Sigmoid colon (tissue), 7 donors: ENCODE data around the gene UBTD1. TPM values are rescaled to one million over a fixed set of nuclear protein-coding genes. Genes with fewer than 3 reads are reported as not detected.

Experiments
- DNase-seq: peaks from one replicate; pipeline ENCODE4 v3.0.0-alpha.2; 2019
- H3K27ac ChIP-seq, 4 donors: fragments of 200-600 bp; sonication (generic); one replicate each; pipeline ENCODE4 v1.5.1; 2016 to 2019; ENCODE audit warnings: mild to moderate bottlenecking in 1 of 4
- H3K27me3 ChIP-seq, 3 donors: fragments of 200-600 bp; sonication (generic); one replicate each; pipeline ENCODE4 v1.5.1; 2019; ENCODE audit warnings: mild to moderate bottlenecking in 1 of 3
- H3K36me3 ChIP-seq, 4 donors: fragments of 200-600 bp; sonication (generic); one replicate each; pipeline ENCODE4 v1.5.1; 2016 to 2019
- H3K4me1 ChIP-seq, 4 donors: fragments of 200-600 bp; sonication (generic); one replicate each; pipeline ENCODE4 v1.5.1; 2017 to 2019
- H3K4me3 ChIP-seq, 4 donors: fragments of 200-600 bp; sonication (generic); one replicate each; pipeline ENCODE4 v1.5.1; 2017 to 2019; ENCODE audit warnings: mild to moderate bottlenecking in 2 of 4, moderate library complexity in 1 of 4
- H3K9me3 ChIP-seq, 4 donors: fragments of 200-600 bp in 3 of 4; sonication (generic) in 3 of 4; one replicate each; pipeline versions ENCODE4 v1.5.1 to v1.6.1; 2013 to 2019
- CTCF ChIP-seq, 4 experiments: fragments of 450-650 bp in 3 of 4; fragments of 200-600 bp in 1 of 4; IDR thresholded peaks; one replicate each; pipeline ENCODE4 v1.5.1; 2016 to 2019; ENCODE audit warnings: antibody characterized with exemption in 4 of 4, mild to moderate bottlenecking in 3 of 4, moderate library complexity in 2 of 4
- EP300 ChIP-seq, 4 donors: sonication (generic); formaldehyde crosslinking; IDR thresholded peaks; one replicate each; pipeline ENCODE4 v1.6.1; 2017; ENCODE audit warnings: antibody characterized with exemption in 4 of 4
- POLR2A ChIP-seq, 2 donors: fragments of 450-650 bp; IDR thresholded peaks; one replicate each; pipeline ENCODE4 v1.6.1; 2016; ENCODE audit warnings: antibody characterized with exemption in 2 of 2, mild to moderate bottlenecking in 2 of 2, moderate library complexity in 2 of 2
- POLR2AphosphoS5 ChIP-seq, 4 donors: sonication (generic); formaldehyde crosslinking; IDR thresholded peaks; one replicate each; pipeline ENCODE4 v1.6.1; 2017; ENCODE audit warnings: antibody characterized with exemption in 4 of 4
- WGBS, 2 donors: extraction: QIAGEN DNeasy Blood & Tissue Kit; methylation state at CpG; one replicate each; pipeline ENCODE4 v1.1.7; 2013; 5-methylcytosine and 5-hydroxymethylcytosine counted together
- intact Hi-C: fragments of 100-400 bp; cut with DNase I; formaldehyde crosslinking; loops from one replicate; pipeline ENCODE4 v1.15.1; 2023
- polyA plus RNA-seq, 3 donors: library from polyadenylated mRNA; stranded (reverse); fragments of 200-250 nt; gene quantifications; one replicate each; pipeline ENCODE4 v1.2.3, GENCODE V29; 2013
- total RNA-seq, 4 donors: library from RNA; depleted of rRNA; stranded (reverse); fragments of >200 nt; gene quantifications; one replicate each; pipeline ENCODE4 v1.1.0, GENCODE V29; 2016
- donor health status: healthy with polysubstance abuse.
- donor health status: Bipolar disorder and iron deficiency.
- donor health status: healthy.

UBTD1 gene
- total and polyA plus RNA-seq, 7 donors: 2.3 to 7.9 (median 5.9) TPM

- TF ChIP-seq EP300 (IDR thresholded peaks at IDR 0.05) (no peak), POLR2A (IDR thresholded peaks at IDR 0.05) (no peak), CTCF (IDR thresholded peaks at IDR 0.05) (no peak), POLR2AphosphoS5 (IDR thresholded peaks at IDR 0.05) (no peak)
- Histone ChIP-seq H3K36me3 (no peaks in the 10 kb centered on the region), H3K27me3 (no peaks in the 10 kb centered on the region), H3K9me3 (no peaks in the 10 kb centered on the region), H3K4me1 (peaks cover 0 to 22% (median 16%) of the 10 kb centered on the region in 4 donors), H3K27ac (no peak overlapping the region), H3K4me3 (no peak overlapping the region)
- intact Hi-C loops: no loop called here
- 32 to 53% methylated on average over 1 of the region's 1 CpG for WGBS, 2 donors
- DNase-seq: no peak
Measured at GRCh38 chr10:97508342-97508741, 9.6 kb downstream of the UBTD1 start.

DNA sequence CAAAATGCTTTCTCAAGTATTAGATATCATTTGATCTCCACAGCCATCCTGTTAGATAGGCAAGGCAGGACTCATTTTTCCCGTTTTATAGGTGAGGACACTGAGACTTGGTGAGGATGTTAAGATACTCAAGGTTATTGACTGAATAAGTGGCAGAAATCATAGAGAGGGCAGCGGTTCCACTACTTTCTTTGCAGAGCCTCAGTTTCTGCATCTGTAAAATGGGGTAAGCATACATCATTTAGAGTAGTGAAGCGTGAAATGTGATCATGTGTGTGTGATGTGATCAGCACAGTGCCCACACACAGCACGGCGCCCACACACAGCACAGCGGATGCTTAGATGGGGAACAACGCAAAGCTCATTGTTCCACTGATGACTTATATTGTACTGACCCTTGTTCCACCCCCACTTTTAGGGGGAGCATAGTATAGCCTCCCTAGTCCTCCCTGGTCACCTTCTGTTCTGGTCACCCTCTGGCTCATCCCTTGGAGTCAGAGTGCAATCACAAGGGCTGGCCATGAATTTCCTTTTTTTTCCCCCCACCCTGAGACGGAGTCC is 10.5 kb downstream of the UBTD1 start:
- Histone ChIP-seq H3K27ac (no peak overlapping the region), H3K4me1 (peaks cover 0 to 22% (median 16%) of the 10 kb centered on the region in 4 donors), H3K9me3 (no peaks in the 10 kb centered on the region), H3K4me3 (no peak overlapping the region), H3K27me3 (no peaks in the 10 kb centered on the region), H3K36me3 (no peaks in the 10 kb centered on the region)
- 90 to 92% methylated on average over 8 of the region's 8 CpGs for WGBS, 2 donors
- no peak for TF ChIP-seq EP300 (IDR thresholded peaks at IDR 0.05)
- no peak for TF ChIP-seq CTCF (IDR thresholded peaks at IDR 0.05)
- no peak for TF ChIP-seq POLR2AphosphoS5 (IDR thresholded peaks at IDR 0.05)
- no peak for TF ChIP-seq POLR2A (IDR thresholded peaks at IDR 0.05)
- DNase-seq: no peak
- intact Hi-C loops: no loop called here

GRCh38 chr10:97510686-97511085 is 12.0 kb downstream of the UBTD1 start:
- 85 to 89% methylated on average over 4 of the region's 4 CpGs for WGBS, 2 donors
- intact Hi-C loops: no loop called here

DNA sequence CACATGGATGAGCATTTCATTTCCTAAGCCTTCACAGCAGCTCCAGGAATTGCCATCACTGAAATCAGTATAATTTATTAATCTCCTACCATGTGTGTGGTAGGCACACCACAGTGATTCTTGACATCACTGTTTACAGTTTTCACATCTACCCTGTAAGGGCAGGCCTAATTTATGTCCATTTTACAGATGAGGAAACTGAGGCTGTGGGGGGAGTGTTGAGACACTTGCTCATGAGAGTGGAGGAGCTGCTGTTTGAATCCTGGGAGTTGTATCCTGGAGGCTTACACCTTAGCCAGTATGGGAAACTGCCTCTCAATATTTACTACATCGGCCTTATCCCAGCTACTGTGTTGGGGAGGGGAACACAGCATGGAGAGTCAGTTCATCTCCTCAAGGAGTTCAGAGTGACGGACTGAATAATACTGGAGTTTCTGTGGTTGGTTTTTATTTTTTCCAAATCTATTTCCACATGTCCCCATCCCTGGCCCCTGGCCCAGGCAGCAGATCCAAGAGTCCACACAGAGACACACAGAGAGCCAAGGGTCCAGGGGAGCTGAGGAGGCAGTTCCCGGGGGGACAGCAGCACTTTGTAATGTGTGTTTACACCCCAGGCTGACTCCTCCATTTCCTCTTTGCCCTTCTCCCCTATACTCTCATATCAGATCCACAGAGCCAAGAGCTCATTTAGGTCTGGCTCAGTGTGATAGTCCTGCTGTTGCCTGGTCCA is 13.2 kb downstream of the UBTD1 start:
- Histone ChIP-seq H3K27ac (peak overlapping the region in 3 of 4 donors; percentile 44 to 46 (median 45)), H3K27me3 (no peaks in the 10 kb centered on the region), H3K9me3 (no peaks in the 10 kb centered on the region), H3K36me3 (no peaks in the 10 kb centered on the region), H3K4me3 (no peak overlapping the region), H3K4me1 (peaks cover 0 to 22% (median 16%) of the 10 kb centered on the region in 4 donors)
- 77 to 90% methylated on average over 3 of the region's 3 CpGs for WGBS, 2 donors
- TF ChIP-seq POLR2AphosphoS5 (IDR thresholded peaks at IDR 0.05): no peak
- TF ChIP-seq EP300 (IDR thresholded peaks at IDR 0.05): no peak
- no peak for TF ChIP-seq POLR2A (IDR thresholded peaks at IDR 0.05)
- no peak for TF ChIP-seq CTCF (IDR thresholded peaks at IDR 0.05)
- DNase-seq: no peak
- intact Hi-C loops: no loop called here

More at GRCh38 chr10:97510686-97511085, 12.0 kb downstream of the UBTD1 start:
- peaks cover 0 to 22% (median 16%) of the 10 kb centered on the region in 4 donors for H3K4me1 ChIP-seq
- H3K36me3 ChIP-seq: no peaks in the 10 kb centered on the region
- no peaks in the 10 kb centered on the region for H3K9me3 ChIP-seq
- H3K27ac ChIP-seq: no peak overlapping the region
- no peak for TF ChIP-seq CTCF (IDR thresholded peaks at IDR 0.05)
- no peak for TF ChIP-seq EP300 (IDR thresholded peaks at IDR 0.05)
- no peak for TF ChIP-seq POLR2AphosphoS5 (IDR thresholded peaks at IDR 0.05)
- no peak for TF ChIP-seq POLR2A (IDR thresholded peaks at IDR 0.05)
- H3K27me3 ChIP-seq: no peaks in the 10 kb centered on the region
- DNase-seq: no peak
- H3K4me3 ChIP-seq: no peak overlapping the region
